Spleen (tissue), 11 donors: Measurements from ENCODE around the gene FGGY. TPM values are rescaled to one million over a fixed set of nuclear protein-coding genes. Genes with fewer than 3 reads are reported as not detected.
A peak's percentile ranks its signal among the peaks of the same experiment; 100 is the strongest.

ENCODE experiments used
- DNase-seq: peaks from one replicate; pipeline ENCODE4 v3.0.0-alpha.2; 2020
- H3K27ac ChIP-seq, 8 donors: fragments of 200-600 bp; sonication (generic) in 7 of 8; 1 replicate in 4 of 8; 2 replicates in 4 of 8; pipeline versions ENCODE4 v1.5.0 to v1.8.0; 2016 to 2021; ENCODE audit warnings: inconsistent platforms in 4 of 8, mild to moderate bottlenecking in 4 of 8, moderate library complexity in 1 of 8
- H3K27me3 ChIP-seq, 7 donors: fragments of 200-600 bp; sonication (generic) in 6 of 7; replicated peaks in 1 of 7; 1 replicate in 4 of 7; 2 replicates in 3 of 7; pipeline versions ENCODE4 v1.5.0 to v1.8.0; 2016 to 2021; ENCODE audit warnings: inconsistent platforms in 3 of 7, mild to moderate bottlenecking in 1 of 7
- H3K36me3 ChIP-seq, 6 donors: fragments of 200-600 bp; sonication (generic) in 5 of 6; 1 replicate in 4 of 6; 2 replicates in 2 of 6; pipeline versions ENCODE4 v1.5.0 to v1.8.0; 2016 to 2021; ENCODE audit warnings: inconsistent platforms in 2 of 6
- H3K4me1 ChIP-seq, 6 donors: fragments of 200-600 bp; sonication (generic) in 5 of 6; 1 replicate in 3 of 6; 2 replicates in 3 of 6; pipeline versions ENCODE4 v1.5.0 to v1.8.0; 2016 to 2021; ENCODE audit warnings: inconsistent platforms in 3 of 6
- H3K4me3 ChIP-seq, 8 donors: fragments of 200-600 bp; sonication (generic) in 7 of 8; 1 replicate in 4 of 8; 2 replicates in 4 of 8; pipeline versions ENCODE4 v1.5.0 to v1.8.0; 2016 to 2021; ENCODE audit warnings: inconsistent platforms in 4 of 8, mild to moderate bottlenecking in 4 of 8, moderate library complexity in 2 of 8
- H3K9me3 ChIP-seq, 8 donors: fragments of 200-600 bp; sonication (generic) in 7 of 8; 1 replicate in 4 of 8; 2 replicates in 4 of 8; pipeline versions ENCODE4 v1.5.0 to v1.8.0; 2016 to 2021; ENCODE audit warnings: inconsistent platforms in 4 of 8
- POLR2A ChIP-seq, 3 donors: fragments of 450-650 bp; IDR thresholded peaks; one replicate each; pipeline ENCODE4 v1.5.1; 2017; ENCODE audit warnings: antibody characterized with exemption in 3 of 3, mild to moderate bottlenecking in 1 of 3
- POLR2AphosphoS5 ChIP-seq, 3 donors: sonication (generic); formaldehyde crosslinking; IDR thresholded peaks; one replicate each; pipeline ENCODE4 v1.5.1; 2017; ENCODE audit warnings: antibody characterized with exemption in 3 of 3
- WGBS, 5 donors: extraction: QIAGEN DNeasy Blood & Tissue Kit in 3 of 5; methylation state at CpG; one replicate each; pipeline versions ENCODE4 v1.1.5 to v1.1.7; 2013 to 2018; 5-methylcytosine and 5-hydroxymethylcytosine counted together
- intact Hi-C: fragments of 100-400 bp; cut with DNase I; formaldehyde crosslinking; loops from one replicate; pipeline ENCODE4 v1.15.0; 2023; ENCODE audit warnings: low total_unique reads
- polyA plus RNA-seq, 3 donors: library from polyadenylated mRNA; stranded (reverse); fragments of 200-250 nt; gene quantifications; one replicate each; pipeline ENCODE4 v1.2.1, GENCODE V29; 2013
- total RNA-seq, 7 donors: library from RNA; depleted of rRNA in 3 of 7; stranded (reverse); fragments of >200 nt in 3 of 7; fragmentation: NEBNext Ultra II Directional in 4 of 7; extraction: Animal tissue kit (Norgen Biotek cat#: 25700) in 4 of 7; gene quantifications; one replicate each; pipeline versions ENCODE4 v1.1.0 to v1.2.1, GENCODE V29; 2016 to 2021
- TF ChIP-seq, protein P1 (sequence below), 11 experiments: fragments of 200-600 bp in 7 of 11; fragments of 450-650 bp in 4 of 11; sonication (generic) in 4 of 11; IDR thresholded peaks in 8 of 11; conservative IDR thresholded peaks in 3 of 11; 1 replicate in 7 of 11; 2 replicates in 4 of 11; pipeline versions ENCODE4 v1.4.0 to v1.8.0; 2016 to 2021; ENCODE audit warnings: antibody characterized with exemption in 11 of 11, inconsistent platforms in 4 of 11, mild to moderate bottlenecking in 1 of 11
- donor health status: healthy with polysubstance abuse.
- donor health status: DM: no; HTN: no; CAD: no; lungs with moderate emphysema.
- donor health status: DM: no; HTN: no; CAD: no.
- donor health status: Bipolar disorder and iron deficiency.
- donor health status: healthy.
- donor health status: DM: no; HTN: no; CAD: no.
- donor health status: DM: yes; HTN: yes; CAD: no.

Gene FGGY
- total and polyA plus RNA-seq, 10 donors = 1.7 to 27.8 (median 13.2) TPM

DNA sequence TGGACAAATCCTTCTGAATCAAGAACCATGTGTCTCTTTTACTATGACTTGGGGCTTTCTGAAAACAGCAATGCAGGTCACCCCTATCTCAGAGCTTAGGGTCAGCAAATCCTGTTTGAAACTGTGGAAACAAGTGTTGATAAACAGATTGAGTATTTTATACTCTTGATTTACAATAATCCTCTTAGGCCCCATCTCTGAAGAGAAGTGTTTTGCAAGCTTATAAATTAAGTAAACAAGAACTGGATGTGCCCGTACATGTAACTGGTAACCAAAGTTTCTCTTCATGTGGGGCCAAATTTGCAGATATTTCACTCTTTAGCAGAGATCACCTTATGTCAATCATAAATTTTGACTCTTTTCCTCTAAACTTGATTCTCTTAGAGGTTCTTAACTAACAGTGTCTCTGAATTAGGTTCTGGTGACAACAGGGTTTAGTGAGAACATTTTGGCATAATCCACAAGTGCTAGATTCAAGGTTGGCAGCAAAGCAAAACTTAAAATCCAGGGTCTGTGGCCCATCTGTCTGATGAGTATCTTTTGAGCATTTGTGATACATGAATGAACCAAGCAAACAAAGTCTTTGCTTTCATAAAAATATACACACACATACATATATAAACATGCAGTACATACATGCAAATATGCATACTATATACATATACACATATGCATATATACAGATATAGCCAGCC lies 334.8 kb downstream of the FGGY start:
- 85 to 97% (median 95%) methylated on average over 1 of the region's 1 CpG for WGBS, 5 donors
- Histone ChIP-seq H3K36me3 (no peaks in the 10 kb centered on the region), H3K9me3 (no peaks in the 10 kb centered on the region), H3K4me1 (no peaks in the 10 kb centered on the region), H3K4me3 (no peak overlapping the region), H3K27ac (no peak overlapping the region), H3K27me3 (no peaks in the 10 kb centered on the region)
- TF ChIP-seq, protein P1, sequence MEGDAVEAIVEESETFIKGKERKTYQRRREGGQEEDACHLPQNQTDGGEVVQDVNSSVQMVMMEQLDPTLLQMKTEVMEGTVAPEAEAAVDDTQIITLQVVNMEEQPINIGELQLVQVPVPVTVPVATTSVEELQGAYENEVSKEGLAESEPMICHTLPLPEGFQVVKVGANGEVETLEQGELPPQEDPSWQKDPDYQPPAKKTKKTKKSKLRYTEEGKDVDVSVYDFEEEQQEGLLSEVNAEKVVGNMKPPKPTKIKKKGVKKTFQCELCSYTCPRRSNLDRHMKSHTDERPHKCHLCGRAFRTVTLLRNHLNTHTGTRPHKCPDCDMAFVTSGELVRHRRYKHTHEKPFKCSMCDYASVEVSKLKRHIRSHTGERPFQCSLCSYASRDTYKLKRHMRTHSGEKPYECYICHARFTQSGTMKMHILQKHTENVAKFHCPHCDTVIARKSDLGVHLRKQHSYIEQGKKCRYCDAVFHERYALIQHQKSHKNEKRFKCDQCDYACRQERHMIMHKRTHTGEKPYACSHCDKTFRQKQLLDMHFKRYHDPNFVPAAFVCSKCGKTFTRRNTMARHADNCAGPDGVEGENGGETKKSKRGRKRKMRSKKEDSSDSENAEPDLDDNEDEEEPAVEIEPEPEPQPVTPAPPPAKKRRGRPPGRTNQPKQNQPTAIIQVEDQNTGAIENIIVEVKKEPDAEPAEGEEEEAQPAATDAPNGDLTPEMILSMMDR (IDR thresholded peaks at IDR 0.05 in 8 of 11, conservative IDR thresholded peaks at IDR 0.05 in 3 of 11) = no peak
- TF ChIP-seq POLR2AphosphoS5 (IDR thresholded peaks at IDR 0.05) (no peak), POLR2A (IDR thresholded peaks at IDR 0.05) (no peak)
- no peak for DNase-seq
- intact Hi-C loops = no loop called here

DNA sequence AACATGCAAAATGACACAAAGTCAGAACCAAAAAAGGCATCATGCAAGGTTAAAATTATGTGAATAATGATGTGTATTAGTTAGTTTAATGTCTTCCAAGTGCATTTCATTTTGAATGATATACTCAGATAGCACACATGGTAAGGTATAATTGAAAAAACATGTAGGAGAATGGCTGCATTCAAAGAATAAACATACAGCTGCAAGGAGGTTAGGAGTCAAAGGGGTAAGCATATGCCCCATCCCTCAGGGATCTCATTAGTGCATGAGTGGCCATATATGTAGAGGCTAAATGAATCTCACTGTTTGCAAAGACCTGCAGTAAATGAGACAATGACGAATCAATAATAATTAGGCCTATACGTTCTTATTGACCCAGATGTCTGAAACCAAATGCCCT lies 338.2 kb downstream of the FGGY start:
- Histone ChIP-seq H3K27me3 (no peaks in the 10 kb centered on the region), H3K4me1 (no peaks in the 10 kb centered on the region), H3K4me3 (no peak overlapping the region), H3K9me3 (no peaks in the 10 kb centered on the region), H3K36me3 (no peaks in the 10 kb centered on the region), H3K27ac (no peak overlapping the region)
- no peak for DNase-seq
- TF ChIP-seq, protein P1 (IDR thresholded peaks at IDR 0.05 in 8 of 11, conservative IDR thresholded peaks at IDR 0.05 in 3 of 11) = no peak
- TF ChIP-seq POLR2A (IDR thresholded peaks at IDR 0.05) (no peak), POLR2AphosphoS5 (IDR thresholded peaks at IDR 0.05) (no peak)
- intact Hi-C loops = no loop called here
- WGBS, 5 donors = 89 to 100% (median 96%) methylated on average over 2 of the region's 2 CpGs

DNA sequence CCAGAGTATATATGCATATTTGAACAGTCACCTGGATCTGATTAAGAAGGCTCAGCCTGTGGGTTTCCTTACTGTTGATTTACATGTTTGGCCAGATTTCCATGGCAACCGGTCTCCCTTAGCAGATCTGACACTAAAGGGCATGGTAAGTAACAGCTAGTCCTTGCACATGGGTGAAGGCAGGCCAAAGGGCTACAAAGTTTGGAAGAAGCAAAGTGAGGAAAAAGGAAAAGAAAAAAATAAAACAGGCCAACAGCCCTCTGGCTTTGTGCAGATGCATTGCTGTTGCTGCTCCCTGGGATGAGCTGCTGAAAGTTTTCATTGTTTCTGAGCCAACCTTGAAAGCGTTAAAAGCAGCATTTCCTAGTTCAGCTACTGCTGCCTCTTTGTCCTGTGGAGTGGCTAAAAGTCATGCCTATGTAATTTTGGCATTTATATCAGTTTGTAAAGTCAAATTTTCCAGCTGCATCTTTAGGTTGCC lies 341.4 kb downstream of the FGGY start:
- DNase-seq = no peak
- 69 to 86% (median 75%) methylated on average over 2 of the region's 2 CpGs for WGBS, 5 donors
- no peaks in the 10 kb centered on the region for H3K27me3 ChIP-seq

DNA sequence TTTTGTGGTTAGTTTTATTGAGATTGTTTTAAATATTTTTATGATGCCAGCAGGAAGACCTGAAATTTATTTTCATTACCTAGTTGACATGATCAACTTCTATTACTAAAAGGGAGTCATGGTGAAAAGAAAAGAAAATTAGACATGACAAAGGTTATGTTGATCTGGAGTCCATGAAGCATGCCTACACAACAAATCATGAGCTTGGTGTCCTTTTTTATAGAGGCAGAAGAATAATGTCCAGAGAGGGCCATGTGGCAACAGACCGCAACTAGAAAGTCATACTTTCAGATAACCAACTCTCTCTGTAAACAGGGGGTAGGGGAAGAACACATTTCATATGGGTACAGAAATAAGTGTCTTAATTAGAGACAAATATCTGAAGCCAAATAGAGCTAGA lies 342.4 kb downstream of the FGGY start:
- Histone ChIP-seq H3K27ac (no peak overlapping the region), H3K9me3 (no peaks in the 10 kb centered on the region), H3K4me3 (no peak overlapping the region), H3K36me3 (no peaks in the 10 kb centered on the region), H3K27me3 (no peaks in the 10 kb centered on the region), H3K4me1 (no peaks in the 10 kb centered on the region)
- TF ChIP-seq POLR2A (IDR thresholded peaks at IDR 0.05) (no peak), POLR2AphosphoS5 (IDR thresholded peaks at IDR 0.05) (no peak)
- TF ChIP-seq, protein P1 (IDR thresholded peaks at IDR 0.05 in 8 of 11, conservative IDR thresholded peaks at IDR 0.05 in 3 of 11) = no peak
- 92 to 100% (median 93%) methylated on average over 1 of the region's 1 CpG for WGBS, 5 donors
- no peak for DNase-seq
- intact Hi-C loops = no loop called here

More for the DNA sequence above, 341.4 kb downstream of the FGGY start:
- no peak overlapping the region for H3K4me3 ChIP-seq
- no peaks in the 10 kb centered on the region for H3K4me1 ChIP-seq
- H3K27ac ChIP-seq = peak overlapping the region in 1 of 8 donors; percentile 22
- TF ChIP-seq, protein P1 (IDR thresholded peaks at IDR 0.05 in 8 of 11, conservative IDR thresholded peaks at IDR 0.05 in 3 of 11) = no peak
- TF ChIP-seq POLR2AphosphoS5 (IDR thresholded peaks at IDR 0.05) = no peak
- TF ChIP-seq POLR2A (IDR thresholded peaks at IDR 0.05) = no peak
- intact Hi-C loops = no loop called here
- H3K36me3 ChIP-seq = no peaks in the 10 kb centered on the region
- no peaks in the 10 kb centered on the region for H3K9me3 ChIP-seq
